HG03457 (cell line): ENCODE data around the gene FAM53B.

ENCODE experiments used
- ATAC-seq: cut with Tn5 transposase; IDR thresholded peaks from one replicate; pipeline ENCODE4 v1.9.1; 2021; ENCODE audit warnings: moderate number of reproducible peaks; ENCODE audit not compliant: unreplicated experiment

FAM53B gene

DNA sequence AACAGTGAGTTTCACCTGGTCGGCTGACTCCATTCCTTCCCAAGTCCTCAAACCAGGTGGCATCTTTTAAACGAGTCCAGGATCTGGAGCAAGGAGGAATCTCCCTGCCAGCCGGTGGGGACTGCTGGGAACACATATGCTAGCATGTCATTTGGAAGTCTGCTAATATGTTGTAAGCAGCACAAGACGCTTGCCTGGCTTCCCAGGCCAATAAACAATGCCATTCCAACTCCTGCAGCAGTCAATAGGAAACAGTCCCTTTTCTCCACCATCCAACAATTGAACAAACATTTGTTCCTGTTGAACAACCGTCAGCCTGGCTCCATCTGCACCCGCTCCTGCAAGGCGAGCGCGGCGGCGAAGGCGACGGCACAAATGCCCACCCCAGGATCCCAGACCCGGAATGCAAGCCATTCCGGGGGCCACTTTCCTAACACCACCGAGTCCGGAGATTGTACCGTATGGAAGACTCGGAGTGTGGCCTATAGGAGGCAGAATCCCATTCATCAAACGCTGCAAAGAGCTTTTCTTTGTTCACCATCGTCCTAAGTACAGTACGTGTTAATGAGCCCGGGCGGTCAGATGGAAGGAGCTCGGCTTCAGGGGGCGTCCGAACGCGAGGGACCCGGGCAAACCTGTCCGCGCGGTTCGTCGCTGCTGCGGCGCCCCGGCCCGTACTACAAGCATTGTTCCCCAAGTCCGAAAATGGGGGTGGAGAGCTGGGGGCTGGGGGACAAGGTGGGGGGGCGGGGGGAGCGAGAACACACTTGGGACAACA, 1.6 kb downstream of the FAM53B start:
- ATAC-seq: no peak

DNA sequence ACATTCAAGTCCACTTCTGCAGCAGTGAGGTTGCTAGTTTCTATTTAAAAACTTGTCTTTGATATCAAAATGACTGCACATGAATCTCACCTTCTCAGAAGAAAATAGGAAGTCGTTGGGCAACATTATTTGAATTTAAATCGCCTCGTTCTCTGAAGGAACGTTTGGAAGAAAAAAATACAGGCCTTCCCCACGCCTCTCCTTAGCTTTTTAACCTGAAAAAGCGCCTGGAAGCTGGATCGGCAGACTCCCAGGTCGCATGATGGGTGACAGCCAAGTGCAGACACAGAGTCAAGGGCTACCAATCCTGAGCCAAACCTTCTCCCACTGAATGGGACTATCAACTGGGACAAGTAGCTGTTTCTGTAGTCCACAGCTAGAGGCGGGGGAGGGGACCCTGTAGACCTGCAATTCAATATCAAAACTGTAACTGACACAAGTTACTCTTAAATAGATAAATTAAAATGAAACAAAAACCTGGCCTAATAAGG, 2.2 kb downstream of the FAM53B start:
- ATAC-seq: no peak

DNA sequence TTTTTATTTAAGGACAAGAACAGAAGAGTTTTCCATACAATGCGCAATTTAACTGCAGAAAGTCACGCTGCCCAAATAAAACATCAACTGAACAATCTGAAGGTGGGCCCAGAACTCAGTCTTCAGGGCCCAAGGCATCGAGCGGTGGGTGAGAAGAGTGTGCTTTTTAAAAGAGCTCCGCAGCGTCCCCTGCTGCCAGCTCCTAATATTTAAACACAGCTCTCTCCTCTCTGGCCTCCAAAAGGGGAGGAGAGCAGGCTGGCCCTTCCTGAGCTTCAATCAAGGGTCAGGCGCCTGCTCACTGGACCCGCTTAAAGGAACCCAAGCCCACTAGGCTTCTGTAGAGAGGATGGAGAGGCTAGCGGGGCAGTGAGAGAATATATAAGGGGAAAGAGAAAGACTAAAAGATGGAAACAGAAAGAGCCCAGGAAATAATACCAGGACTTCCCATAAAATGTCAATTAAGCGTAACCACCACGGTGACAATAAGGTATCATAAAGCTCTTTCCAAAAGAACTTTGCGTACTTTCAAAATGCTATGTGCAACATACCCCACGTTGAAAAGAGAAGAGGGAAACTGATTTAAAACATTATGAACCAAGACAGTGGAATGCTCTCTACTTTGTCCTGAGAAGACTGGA, 2.8 kb downstream of the FAM53B start:
- no peak for ATAC-seq

DNA sequence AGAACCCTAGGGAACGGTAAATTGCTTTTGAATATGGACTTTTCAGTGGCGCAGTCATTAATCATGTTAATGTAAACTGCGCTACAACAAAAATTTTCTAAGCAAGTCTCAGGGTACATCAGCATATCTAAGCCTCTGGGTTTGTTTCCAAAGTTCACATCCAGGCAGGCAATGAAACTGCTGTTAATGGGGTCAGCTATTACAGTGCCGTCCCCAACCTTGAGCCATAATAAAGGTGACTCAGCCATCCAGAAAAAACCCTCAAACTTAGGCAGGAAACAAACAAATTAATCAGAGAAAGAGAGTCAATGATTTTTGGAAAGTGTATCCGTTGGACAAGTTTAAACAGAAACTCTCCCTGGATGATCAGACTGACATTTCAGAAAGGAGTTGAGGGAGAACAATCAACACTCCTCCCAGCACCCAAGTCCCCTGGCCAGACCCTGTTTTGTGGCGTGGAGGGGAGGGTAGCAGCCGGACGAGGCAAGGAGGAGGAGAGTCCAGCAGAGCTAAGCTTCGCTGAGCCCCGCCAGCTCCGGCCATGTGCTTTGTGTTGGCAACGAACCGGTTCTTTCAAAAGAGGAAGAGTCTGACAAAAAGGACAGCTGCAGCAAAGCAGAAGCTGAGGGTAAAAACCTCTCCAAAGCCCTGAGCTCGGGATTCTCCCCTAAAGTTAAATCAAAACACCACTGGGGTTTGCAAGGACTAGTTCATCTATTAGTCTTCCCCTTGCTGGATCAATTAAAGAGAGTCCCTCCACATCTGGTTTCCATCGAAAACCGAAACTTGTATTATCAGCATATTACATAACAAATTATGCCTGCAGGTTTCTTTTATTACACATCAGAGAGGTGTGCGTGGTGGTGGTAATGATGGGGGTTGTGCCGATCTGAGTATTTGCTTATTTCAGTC, 3.6 kb downstream of the FAM53B start:
- ATAC-seq: no peak

DNA sequence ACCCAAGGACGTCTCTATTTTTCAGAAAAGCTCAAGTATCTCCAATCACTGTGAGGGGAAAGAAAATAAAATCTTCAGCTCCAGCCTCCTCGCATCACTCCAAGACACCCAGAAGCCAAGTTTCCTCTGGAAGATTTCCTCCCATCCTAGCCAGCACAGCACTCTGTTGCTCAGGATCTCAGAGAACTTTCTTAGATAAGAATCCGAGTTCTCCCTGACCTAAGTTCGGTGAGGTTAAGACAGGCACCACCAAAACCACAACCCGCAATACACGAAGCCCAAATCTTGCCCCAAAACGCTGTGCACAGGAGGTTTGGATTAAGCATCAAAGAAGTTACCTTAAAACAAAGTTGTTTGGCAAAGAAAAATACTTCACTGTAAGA, 4.2 kb downstream of the FAM53B start:
- ATAC-seq: no peak

DNA sequence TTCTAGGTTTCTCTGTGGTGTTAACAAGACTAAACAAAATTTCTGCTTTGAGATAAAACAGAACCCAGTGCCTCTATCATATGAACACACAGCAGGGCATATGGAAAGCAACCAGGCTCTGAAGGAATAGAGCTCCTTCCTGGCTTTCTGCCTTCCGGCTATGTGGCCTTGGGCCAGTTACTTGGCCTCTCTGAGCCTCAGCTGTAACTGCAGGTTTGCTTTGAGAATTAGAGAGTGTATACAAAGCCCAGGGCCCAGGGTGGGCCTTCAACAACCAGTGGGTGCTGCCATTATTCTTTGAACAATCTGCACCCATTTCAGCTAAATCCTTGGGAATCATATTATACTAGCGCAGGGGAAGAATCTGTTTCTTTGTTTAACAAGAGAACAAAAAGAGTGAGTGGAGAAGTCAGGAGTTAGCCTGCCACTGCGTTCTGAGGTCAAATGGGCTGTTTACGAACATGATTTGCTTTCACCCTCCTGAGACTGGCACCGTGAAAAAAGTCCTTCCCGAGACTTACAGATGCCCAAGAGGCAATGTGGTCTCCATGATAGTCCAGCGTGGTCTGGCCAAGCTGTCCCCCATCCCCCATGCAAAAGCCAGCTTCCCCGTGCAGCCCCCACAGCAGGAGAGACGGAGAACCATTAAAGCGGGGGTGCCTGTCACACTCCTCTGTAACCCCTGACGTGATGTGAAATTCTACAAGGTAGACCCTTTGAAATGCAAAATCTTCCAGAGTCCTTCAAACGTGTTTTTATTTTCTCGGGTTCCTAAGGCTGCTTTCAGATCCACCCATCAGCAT, 4.9 kb downstream of the FAM53B start:
- ATAC-seq: no peak

DNA sequence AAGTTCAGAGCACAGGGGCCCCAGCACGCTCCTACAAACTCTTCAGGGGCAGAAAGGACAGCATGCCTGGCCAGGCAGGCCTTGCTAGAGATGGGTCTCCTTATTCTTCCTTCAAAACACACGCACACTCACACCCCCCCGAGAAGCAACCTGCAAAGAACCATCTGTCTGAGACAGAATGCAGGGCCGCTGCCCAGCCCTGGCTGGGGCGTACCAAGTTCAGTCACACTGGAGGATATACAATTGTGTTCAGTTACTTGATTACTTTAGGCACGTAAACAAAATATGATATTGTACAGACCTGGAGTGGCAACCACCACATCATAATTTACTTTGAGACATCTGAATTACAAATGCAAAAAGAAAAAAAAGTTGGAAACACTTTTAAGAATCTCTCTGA, 5.7 kb downstream of the FAM53B start:
- ATAC-seq: no peak

DNA sequence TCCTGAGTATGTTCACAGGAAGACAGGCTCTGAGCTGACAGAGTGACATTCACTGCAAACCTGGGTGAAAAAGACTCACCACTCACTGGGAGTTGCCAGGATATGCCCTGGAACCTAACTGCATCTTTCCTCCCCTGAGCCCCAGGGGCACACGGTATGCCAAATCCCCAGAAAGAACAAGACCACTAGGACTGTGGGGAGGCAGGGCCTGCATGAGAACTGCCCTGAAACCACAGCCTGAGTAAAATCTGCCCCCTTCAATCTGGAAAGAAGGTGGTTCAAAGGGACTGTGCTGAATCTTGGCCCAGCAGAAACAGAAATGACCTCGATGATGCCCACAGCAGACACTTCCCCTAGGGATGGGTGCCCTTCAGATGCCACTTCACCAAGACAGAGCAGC, 6.5 kb downstream of the FAM53B start:
- no peak for ATAC-seq

DNA sequence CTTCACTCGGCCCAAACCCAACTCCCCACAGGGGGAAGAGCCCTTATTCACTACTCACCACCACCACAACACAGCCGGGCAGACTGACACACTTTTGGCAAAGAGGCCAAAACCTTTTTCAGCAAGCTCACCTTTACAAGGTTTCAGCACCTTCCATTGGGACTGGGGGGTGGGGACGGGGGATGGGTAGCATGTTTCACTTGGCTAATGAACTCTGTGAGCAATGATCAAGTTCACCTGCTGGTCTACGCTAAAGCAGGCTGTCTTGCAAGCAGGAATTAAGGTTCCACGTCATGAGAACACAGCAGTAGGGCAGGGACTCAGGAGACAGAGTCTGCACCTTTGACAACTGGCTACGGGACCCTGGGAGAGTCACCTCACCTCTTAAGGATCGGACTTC, 7.0 kb downstream of the FAM53B start:
- no peak for ATAC-seq

DNA sequence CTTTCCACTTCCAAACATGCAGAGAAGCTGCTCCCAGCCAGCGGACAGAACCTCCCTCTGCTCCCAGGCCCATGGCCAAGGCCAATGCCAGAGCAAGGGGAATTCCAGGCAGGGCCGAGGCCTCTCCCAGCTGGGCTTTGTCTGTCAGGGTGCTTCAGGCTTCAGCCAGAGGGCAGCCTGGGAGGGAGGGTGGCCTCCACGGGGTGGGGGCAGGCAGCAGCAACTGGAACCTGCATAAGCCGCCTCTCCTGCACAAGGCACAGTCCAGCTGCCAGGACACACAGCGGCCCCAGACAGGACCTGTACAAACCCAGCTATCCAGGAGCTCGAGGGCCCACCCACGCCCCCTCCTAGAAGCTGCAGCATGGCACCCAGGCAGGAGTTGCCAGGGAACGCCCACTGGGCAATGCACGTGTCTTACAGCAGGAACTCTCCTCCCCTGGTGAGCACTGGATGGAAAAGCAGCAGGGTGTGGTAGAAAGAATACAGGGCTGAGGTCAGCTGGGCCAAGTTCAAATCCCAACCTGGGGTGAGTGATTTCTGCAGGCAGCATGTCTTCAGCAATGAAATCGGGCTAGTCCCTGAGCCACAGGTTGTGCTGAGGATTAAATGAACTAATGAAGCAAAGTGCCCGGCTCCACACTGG, 7.6 kb downstream of the FAM53B start:
- no peak for ATAC-seq

DNA sequence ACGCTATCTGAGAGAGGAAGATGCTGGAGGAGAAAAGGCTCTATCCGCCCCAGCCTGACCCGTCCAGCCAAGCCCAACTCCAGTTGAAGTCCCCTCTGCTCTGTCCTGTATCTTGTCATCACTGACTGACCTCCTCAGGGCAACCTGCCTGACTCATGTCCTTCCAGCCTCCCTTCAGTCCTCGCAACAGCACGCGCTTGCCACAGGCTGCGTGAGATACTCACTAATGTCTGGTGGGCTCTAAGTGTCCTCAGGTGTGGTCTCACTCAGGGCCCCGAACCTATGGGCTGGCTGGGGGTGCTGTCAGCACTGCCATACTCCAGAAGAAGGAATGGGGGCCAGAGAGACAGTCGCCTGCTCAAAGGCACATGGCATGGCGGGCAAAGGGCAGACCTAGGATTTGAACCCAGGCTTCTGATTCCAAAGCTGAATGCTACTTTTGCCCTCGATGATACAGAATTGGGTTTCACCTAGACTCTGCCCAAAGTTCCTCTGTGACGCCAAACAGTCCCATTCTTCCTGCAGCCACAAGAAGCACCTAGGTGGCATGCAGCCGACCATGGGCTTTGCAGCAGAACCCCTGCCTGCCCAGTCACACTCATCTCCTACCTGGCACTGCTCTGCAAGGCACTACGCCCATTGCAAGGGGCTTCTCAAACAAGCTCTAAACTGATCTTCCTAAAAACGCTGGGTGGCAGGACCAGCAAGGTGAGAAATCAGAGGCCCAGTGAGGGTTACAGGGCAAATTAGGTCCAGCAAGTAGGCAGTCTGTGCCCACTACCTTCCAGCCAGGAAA, 8.5 kb downstream of the FAM53B start:
- ATAC-seq: no peak

DNA sequence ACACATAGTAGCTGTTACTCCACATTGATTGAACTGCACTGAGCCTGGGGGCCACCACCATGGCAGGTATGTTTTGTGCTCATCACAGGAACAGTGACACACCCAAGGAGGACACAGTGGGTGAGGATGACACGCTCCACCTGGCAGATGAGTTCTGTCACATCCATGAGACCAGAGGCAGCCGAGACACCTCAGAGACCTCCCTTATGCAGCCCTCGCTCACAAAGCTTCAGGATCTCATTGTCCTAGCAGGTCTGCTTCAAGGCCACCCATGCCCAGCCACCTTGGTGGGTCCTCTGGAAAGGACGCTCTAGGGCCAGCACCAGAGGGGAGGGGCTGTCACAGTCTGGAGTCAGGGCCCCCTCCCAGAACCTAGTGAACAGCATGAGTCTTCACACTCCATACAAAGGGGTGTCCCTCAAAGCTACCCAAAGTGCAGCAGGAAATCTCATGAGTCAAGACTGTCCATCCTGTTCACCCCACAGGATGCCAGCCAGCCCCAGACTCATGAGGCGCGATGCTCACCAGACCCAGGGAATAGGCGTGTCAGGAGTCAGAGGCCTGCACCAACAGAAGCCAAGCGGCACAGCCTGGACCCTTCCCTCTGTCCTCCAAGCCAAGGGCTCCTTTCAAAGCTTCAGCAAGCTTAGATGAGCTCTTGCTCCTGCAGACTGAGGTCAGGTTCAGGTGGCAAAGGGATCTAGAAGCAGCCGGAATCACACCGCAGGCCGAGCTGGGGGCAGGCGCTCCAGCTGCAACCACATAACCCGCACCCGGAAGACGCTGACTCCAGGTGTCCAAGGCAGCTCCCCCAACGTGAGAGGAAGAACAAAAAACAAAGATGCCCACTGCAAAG, 9.6 kb downstream of the FAM53B start:
- ATAC-seq: no peak

DNA sequence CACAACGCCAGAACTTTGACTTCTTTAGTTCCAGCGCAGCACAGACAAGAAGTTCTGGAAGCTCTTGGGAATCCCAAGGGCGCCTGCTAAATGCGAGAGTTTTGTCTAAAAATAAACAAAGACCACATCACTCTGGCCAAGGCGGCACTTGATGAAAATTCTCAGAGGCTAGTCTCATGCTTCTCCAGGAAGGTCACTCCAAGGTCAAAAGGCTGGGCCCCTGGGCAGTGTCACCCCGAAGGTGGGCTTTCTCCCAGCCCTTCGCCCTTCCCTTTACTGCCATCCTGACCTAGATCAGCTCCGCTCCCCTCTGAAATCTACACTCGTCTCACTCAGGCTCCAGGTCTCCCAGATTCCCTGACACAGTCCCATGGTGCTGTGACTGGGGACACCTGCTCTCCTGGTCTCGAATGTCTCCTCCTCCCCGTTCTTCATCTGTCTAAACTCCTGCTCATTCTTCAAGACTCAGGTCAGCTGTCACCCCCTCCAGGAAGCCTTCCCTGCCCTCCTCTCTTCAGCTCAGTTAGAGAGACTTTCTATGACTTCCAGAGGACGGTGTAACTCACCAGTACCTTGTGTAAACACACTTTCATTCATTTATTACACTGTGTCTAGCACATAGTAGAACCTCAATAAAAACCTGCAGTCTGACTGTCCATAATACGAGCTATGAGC, 10.5 kb downstream of the FAM53B start:
- no peak for ATAC-seq

DNA sequence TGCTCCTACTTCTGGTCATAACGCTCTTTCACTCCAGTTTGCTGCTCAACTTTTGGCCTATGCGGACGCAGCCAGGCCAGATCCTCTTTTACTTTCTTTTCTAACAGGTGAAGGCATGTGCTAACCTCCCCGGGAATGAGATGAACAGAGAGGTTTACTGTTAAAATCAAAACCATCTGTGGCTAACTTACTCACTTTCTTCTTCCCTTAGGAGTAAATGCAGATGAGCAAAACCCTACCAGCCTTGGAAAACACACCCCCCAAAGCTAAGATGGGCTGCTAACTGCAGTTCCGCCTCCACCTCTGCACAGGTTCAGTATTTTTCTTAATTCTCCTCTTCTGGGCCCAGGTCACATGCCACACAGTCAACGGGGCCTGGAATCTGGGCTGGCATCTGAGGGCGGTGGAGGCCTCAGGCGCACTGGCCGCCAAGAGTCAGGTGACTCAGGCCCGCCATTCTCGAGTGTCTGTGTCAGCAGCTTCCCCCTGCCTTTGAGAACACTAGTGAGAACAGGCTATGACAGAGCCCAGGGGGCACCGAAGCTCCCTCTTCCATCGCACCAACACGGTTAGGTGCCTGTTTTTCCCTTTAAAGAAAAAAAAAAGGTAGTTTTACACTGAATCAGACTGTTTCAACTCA, 11.1 kb downstream of the FAM53B start:
- ATAC-seq: peak; percentile 57

DNA sequence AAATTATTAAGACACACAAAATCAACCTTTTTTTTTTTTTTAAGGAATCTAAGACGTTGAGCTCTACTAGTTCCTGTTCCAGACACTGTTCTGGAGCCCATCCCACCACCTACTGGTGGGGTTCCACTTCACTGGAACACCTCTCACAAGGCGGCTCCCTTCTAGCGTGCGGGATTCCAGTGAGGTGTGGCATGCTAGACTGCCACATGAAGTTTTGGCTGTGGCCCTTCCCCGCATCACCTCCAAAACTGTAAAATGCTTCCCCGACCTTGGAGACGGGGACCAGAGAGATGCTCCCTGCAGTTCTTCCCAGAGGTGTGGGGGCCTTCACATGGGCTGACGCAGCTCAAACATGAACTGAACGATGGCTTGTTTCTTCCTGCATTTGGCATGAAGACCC, 12.6 kb downstream of the FAM53B start:
- no peak for ATAC-seq

DNA sequence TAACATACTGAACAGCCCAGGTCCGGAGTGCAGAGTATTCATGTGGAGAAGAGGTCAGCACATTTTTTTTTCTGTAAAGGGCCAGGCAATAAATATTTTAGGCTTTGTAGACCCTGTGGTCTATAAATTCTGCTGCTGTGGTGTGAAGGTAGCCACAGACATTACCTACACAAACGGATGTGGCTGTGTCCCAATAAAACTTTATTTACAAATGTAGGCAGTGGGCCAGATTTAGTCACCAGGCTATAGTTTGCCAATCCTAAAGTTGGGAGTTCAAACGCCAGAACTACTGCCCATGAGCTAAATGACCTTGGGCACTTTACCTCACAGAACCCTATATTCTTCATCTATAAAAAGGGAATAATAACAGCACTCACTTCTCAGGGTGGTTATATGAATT, 13.4 kb downstream of the FAM53B start:
- no peak for ATAC-seq

DNA sequence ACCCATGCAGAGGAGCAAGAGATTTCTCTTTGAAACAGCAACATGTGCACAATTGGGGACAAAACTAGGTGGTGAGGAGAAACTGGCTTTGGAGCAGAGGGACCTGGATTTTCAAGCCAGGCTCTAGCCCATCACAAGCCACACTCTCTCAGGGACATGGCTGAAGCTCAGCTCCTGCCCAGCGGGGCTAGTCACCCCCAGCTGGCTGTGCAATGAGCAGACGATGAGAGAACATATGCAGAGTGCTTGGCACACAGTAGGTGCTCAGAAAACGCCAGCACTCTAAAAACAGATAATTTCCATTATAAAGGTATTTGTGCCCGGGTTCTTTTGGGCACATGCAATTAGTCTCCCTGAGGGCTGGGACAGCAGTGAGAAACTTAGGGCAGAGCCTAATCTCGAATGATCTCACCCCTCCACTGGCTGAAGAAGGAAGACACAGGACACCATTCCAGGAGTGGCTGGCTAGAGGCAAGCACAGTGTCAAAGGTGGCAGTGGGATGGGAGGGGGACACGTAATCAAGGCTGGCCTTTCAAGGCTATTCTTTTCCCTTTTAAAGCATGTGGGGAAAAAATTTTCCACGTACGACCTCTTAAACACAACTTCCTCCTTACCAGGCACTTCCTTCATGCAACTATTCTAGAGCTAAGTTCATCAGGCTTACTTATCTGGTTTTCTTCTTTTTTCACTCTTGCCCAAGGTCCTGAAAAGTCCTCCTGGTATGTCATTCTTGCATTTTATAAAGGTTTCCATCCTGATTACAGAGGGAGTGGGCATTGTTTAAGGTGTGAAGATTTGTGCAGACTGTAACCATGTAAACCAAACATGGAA, 15.1 kb downstream of the FAM53B start:
- ATAC-seq: no peak
